ENCODE measurements around the gene CHPF. TPM values are rescaled to one million over a fixed set of nuclear protein-coding genes. Genes with fewer than 3 reads are reported as not detected.

The CHPF gene
- total and polyA plus RNA-seq, 2 experiments from 2014 or later = 174 to 533 TPM

DNA sequence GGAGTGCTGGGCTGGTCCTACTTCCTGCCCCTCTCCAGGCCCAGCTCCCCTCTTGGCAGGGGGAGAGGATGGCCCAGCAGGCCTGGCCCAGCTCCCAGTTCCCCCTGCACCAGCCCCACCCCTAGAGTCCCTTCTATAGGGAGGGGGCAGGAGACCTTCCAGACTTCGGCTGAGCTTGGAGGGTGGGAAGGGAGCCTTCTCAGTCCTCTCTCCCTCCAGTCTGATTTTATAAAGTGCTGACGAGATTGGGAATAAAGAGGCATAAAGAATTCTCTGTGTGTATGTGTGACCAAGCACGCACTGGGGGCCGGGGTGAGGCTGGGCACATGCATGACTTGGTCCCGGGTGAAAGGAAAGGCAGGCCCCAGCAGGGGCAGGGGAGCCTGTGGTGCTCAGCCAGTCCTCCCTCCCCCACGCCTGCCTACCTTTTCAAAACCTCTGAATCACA, 5.1 kb downstream of the CHPF start:
- 80 to 85% methylated on average over 6 of the region's 6 CpGs for WGBS, 2 experiments (ENCODE audit: low coverage in 1 of 2, low lambda C conversion rate in 2 of 2, missing lambda C conversion rate in 2 of 2)
- no peak overlapping the region for H2AFZ ChIP-seq
- peaks cover 35% of the 10 kb centered on the region for H3K79me2 ChIP-seq (ENCODE audit: insufficient read depth)
- in situ Hi-C loops (cut with MboI) = no loop called here
- DNase-seq = no peak
- no peaks in the 10 kb centered on the region for H3K9me2 ChIP-seq (ENCODE audit: insufficient read depth)
- H3K4me1 ChIP-seq (ENCODE audit: insufficient read depth) = no peaks in the 10 kb centered on the region
- H3K27me3 ChIP-seq (replicated peaks; ENCODE audit: insufficient read depth) = no peaks in the 10 kb centered on the region
- no peak overlapping the region for H3K27ac ChIP-seq
- H4K20me1 ChIP-seq (ENCODE audit: insufficient read depth) = no peaks in the 10 kb centered on the region
- no peaks in the 10 kb centered on the region for H3K9me3 ChIP-seq (ENCODE audit: low read depth)
- no peak overlapping the region for H3K4me3 ChIP-seq
- H3K9ac ChIP-seq = no peak overlapping the region
- TF ChIP-seq EZH2phosphoT487 (IDR thresholded peaks at IDR 0.05; ENCODE audit: insufficient read depth, low read depth) = no peak
- TF ChIP-seq EZH2 (IDR thresholded peaks at IDR 0.05; ENCODE audit: insufficient read depth, poor library complexity, severe bottlenecking) = no peak
- H3K36me3 ChIP-seq (ENCODE audit: low read depth) = peaks cover 11% of the 10 kb centered on the region; the same call in 1 of the 2 replicates
- H3K4me2 ChIP-seq (ENCODE audit: unreplicated experiment) = no peak overlapping the region
- peaks cover 9% of the 10 kb centered on the region for H3F3A ChIP-seq (ENCODE audit: insufficient read depth)

GRCh38 chr2:219537657-219538488, 5.7 kb downstream of the CHPF start:
- H3K9me3 ChIP-seq (ENCODE audit: low read depth) = no peaks in the 10 kb centered on the region
- no peak overlapping the region for H3K27ac ChIP-seq
- in situ Hi-C loops (cut with MboI) = no loop called here
- H3K79me2 ChIP-seq (ENCODE audit: insufficient read depth) = peaks cover 35% of the 10 kb centered on the region
- no peak overlapping the region for H3K4me2 ChIP-seq (ENCODE audit: unreplicated experiment)
- no peak overlapping the region for H3K9ac ChIP-seq
- H3K36me3 ChIP-seq (ENCODE audit: low read depth) = peaks cover 11% of the 10 kb centered on the region; the same call in 1 of the 2 replicates
- peaks cover 9% of the 10 kb centered on the region for H3F3A ChIP-seq (ENCODE audit: insufficient read depth)
- no peak for DNase-seq
- H3K4me1 ChIP-seq (ENCODE audit: insufficient read depth) = no peaks in the 10 kb centered on the region
- 63 to 64% methylated on average over 12 to 14 of the region's 15 CpGs for WGBS, 2 experiments (ENCODE audit: low coverage in 1 of 2, low lambda C conversion rate in 2 of 2, missing lambda C conversion rate in 2 of 2)
- H3K27me3 ChIP-seq (replicated peaks; ENCODE audit: insufficient read depth) = no peaks in the 10 kb centered on the region
- H4K20me1 ChIP-seq (ENCODE audit: insufficient read depth) = no peaks in the 10 kb centered on the region
- no peak overlapping the region for H3K4me3 ChIP-seq
- H3K9me2 ChIP-seq (ENCODE audit: insufficient read depth) = no peaks in the 10 kb centered on the region
- H2AFZ ChIP-seq = no peak overlapping the region
- TF ChIP-seq EZH2 (IDR thresholded peaks at IDR 0.05; ENCODE audit: insufficient read depth, poor library complexity, severe bottlenecking) (no peak), EZH2phosphoT487 (IDR thresholded peaks at IDR 0.05; ENCODE audit: insufficient read depth, low read depth) (no peak)

DNA sequence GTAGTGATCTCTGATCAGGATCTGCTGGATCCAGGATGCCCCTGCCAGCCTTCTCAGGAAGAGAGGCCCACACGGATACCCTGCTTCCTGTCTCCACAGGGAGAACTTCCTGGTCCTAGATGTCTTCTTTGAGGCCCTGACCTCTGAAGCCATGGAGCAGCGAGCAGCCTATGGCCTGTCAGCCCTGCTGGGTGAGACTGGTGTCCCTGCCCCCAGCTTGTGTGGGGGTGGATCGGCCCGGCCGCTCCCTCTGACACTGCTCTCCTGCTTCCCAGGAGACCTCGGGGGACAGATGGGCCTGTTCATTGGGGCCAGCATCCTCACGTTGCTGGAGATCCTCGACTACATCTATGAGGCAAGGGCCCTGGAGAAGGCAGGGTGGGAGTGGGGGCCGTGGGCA, 6.6 kb downstream of the CHPF start:
- no peak overlapping the region for H3K4me3 ChIP-seq
- H3K36me3 ChIP-seq (ENCODE audit: low read depth) = peaks cover 11% of the 10 kb centered on the region; the same call in 1 of the 2 replicates
- TF ChIP-seq EZH2 (IDR thresholded peaks at IDR 0.05; ENCODE audit: insufficient read depth, poor library complexity, severe bottlenecking) (no peak), EZH2phosphoT487 (IDR thresholded peaks at IDR 0.05; ENCODE audit: insufficient read depth, low read depth) (no peak)
- H3K4me2 ChIP-seq (ENCODE audit: unreplicated experiment) = no peak overlapping the region
- in situ Hi-C loops (cut with MboI) = no loop called here
- WGBS, 2 experiments (ENCODE audit: low coverage in 1 of 2, low lambda C conversion rate in 2 of 2, missing lambda C conversion rate in 2 of 2) = 51 to 55% methylated on average over 8 to 9 of the region's 9 CpGs
- H3K9me3 ChIP-seq (ENCODE audit: low read depth) = no peaks in the 10 kb centered on the region
- H3F3A ChIP-seq (ENCODE audit: insufficient read depth) = peaks cover under 1% of the 10 kb centered on the region; the same call in 1 of the 2 replicates
- no peak overlapping the region for H2AFZ ChIP-seq
- no peaks in the 10 kb centered on the region for H4K20me1 ChIP-seq (ENCODE audit: insufficient read depth)
- no peak overlapping the region for H3K9ac ChIP-seq
- no peak for DNase-seq
- H3K79me2 ChIP-seq (ENCODE audit: insufficient read depth) = peaks cover 27% of the 10 kb centered on the region
- H3K27ac ChIP-seq = no peak overlapping the region
- H3K4me1 ChIP-seq (ENCODE audit: insufficient read depth) = no peaks in the 10 kb centered on the region
- H3K27me3 ChIP-seq (replicated peaks; ENCODE audit: insufficient read depth) = no peaks in the 10 kb centered on the region
- H3K9me2 ChIP-seq (ENCODE audit: insufficient read depth) = no peaks in the 10 kb centered on the region

DNA sequence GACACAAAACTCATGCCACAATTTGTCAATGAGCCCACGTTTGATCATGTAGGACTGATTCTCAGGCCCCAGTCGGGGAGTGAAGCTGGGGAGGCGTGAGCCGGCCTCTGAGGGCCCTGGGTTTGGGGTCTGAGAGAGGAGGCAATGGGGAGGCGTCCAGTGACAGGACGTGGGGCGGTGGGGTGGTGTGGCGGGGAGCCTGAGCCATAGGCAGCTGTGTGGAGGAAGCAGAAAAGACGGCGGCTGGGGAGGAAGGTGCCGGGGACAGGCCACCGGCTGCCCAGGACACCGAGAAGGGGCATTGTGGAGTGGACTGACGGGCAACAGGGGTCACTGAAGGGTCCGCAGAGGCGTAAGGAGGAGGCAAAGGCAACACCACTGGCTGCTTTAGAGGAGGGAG, 7.2 kb downstream of the CHPF start:
- DNase-seq = no peak
- in situ Hi-C loops (cut with MboI) = no loop called here
- Histone ChIP-seq H3K36me3 (ENCODE audit: low read depth) (peaks cover 10% of the 10 kb centered on the region; the same call in 1 of the 2 replicates), H3K9me2 (ENCODE audit: insufficient read depth) (no peaks in the 10 kb centered on the region), H3K27me3 (replicated peaks; ENCODE audit: insufficient read depth) (no peaks in the 10 kb centered on the region), H3K9me3 (ENCODE audit: low read depth) (no peaks in the 10 kb centered on the region), H4K20me1 (ENCODE audit: insufficient read depth) (no peaks in the 10 kb centered on the region), H3K9ac (no peak overlapping the region), H3K4me2 (ENCODE audit: unreplicated experiment) (no peak overlapping the region), H3K4me1 (ENCODE audit: insufficient read depth) (no peaks in the 10 kb centered on the region), H3K27ac (no peak overlapping the region), H3F3A (ENCODE audit: insufficient read depth) (no peaks in the 10 kb centered on the region), H2AFZ (no peak overlapping the region), H3K79me2 (ENCODE audit: insufficient read depth) (peaks cover 22% of the 10 kb centered on the region), H3K4me3 (no peak overlapping the region)
- TF ChIP-seq EZH2phosphoT487 (IDR thresholded peaks at IDR 0.05; ENCODE audit: insufficient read depth, low read depth) (no peak), EZH2 (IDR thresholded peaks at IDR 0.05; ENCODE audit: insufficient read depth, poor library complexity, severe bottlenecking) (no peak)
- WGBS, 2 experiments (ENCODE audit: low coverage in 1 of 2, low lambda C conversion rate in 2 of 2, missing lambda C conversion rate in 2 of 2) = 83 to 84% methylated on average over 11 to 16 of the region's 16 CpGs
